HS-27A (cell line): Measurements from ENCODE around the gene EXOSC9.

Experiments
- DNase-seq: peaks from one replicate; pipeline ENCODE4 v3.0.0-alpha.2; 2012; ENCODE audit warnings: low read depth, missing footprints

Gene EXOSC9

DNA sequence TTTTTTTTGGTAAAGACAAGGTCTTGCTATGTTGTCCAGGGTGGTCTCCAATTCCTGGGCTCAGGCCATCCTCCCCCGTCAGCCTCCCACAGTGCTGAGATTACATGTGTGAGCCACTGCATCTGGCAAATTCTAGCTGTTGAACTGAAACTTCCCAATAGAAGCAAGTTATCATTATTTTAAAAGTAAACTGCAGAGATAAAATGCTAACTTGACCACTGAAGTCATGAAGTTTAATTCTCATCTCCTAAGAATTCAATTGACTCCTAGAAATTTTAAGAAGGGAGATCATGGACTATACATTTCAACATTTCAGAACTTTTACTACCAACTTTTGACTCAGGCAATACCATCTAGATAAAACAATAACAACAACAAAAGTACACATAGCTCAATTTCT is 11.7 kb upstream of the EXOSC9 start:
- no peak for DNase-seq

DNA sequence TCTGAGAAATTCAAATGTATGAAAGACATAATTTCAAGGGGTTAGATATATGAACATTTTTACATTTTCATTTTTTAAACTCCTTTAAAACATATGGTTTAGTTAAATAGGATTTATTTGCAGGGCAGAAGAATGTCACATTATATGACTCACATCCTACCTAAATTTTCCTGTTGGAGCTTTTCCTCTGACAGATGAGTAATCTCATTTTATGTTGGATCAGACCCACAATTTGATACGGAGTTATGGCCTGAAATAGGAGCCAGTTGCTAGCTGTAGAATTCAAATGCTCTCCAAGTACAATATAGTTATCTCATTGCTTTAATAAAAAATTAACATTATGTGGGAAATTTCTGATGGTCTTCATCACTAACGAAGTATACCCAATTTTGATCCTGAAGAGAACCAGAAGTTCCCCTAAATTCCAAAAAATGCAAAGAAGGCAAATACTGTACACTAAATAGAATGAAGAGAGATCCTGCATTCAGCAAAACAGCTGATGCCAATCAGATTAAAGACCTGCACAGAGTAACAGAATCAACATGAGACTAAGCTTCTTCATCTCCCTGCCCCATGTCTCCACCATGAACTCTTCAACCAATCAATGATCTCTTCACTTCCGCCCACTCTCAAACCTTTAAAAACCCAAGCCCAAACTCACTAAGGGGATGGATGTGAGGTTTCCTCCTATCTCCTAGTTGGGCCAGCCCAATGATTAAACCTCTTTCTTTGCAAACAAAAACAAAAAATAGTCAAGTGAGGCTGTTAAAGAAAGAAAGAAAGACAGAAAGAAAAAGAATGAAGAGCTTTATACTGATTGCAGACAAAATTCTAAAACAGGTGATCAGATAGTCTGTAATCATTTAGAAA is 10.9 kb upstream of the EXOSC9 start:
- no peak for DNase-seq

DNA sequence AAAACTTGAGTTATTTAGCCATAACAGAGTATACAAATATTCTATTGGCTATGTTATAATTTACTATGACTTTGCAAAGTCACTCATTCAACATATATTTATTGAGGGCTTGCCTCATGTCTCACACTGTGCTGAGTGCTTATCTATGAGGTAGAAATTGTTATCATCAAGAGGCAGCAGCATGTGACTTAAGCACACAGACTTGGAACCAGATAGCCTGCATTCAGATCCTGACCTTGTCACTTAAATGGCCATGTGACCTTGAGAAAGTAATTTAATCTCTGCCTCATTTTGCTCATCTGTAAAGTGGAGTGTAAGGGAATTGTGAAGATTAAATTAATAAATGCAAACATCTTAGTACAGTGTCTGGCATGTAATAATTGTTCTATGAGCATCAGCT is 10.1 kb upstream of the EXOSC9 start:
- DNase-seq, result no peak

DNA sequence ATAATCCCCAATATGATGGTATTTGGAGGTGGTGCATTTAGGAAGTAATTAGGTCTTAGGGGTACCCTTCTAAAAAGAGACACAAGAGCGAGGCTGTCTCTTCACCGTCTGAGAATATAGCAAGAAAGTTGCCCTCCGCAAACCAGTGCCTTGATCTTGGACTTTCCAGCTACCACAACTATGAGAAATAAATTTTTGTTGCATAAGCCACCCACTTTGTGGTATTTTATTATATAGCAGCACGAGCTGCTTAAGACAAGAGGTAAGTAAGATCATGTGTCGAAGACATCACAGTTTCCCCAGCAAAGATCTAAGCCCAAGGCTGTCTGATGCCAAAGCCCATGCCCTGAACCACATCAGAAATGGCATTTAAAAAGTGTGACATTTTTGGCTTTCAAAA is 9.6 kb upstream of the EXOSC9 start:
- DNase-seq, result no peak

DNA sequence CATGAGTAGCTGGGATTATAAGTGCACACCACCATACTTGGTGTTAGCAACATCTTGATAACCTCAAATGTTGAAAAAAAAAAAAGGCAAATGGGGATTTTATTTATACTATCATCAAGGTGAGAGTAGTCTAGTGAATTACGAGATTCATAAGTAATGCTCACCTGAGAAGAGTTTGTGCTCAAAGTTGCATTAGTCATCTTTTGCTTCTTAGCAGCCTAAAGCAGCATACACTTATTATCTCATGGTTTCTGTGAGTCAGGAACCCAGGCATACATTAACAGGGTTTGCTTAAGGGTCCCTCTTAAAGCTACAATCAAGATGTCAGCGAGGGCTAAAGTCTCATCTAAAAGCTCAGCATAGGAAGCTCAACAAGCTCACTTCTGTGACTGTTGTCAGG is 8.2 kb upstream of the EXOSC9 start:
- DNase-seq, result no peak

DNA sequence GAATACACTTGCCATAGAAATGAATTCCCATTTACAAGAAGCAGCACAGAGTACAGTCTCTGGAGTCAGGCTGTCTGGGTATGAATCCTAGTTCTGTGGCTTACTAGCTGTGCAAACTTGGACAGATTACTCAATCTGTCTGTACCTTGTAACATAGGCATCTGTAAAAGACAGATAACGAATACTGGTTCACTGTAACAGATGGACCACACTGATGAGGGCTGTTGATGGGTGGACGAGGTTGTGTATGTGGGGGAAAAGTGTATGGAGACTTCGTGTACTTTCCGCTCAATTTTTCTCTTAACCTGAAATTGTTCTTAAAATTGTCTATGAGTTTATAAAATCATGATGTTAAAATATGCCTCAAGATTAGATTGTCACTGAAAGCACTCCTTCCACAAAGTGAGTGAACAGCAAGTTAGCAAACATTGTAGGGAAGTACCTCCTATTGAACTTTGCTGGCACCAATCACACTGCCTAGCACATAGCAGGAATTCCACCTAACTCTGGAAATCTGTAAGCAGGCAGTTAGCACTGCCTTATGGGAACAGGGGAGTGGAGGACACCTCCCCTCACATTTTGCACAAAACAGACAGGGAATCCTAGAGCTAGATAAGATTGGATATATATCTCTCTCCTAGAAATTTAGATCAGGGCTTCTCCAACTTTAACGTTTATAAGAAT is 6.5 kb upstream of the EXOSC9 start:
- no peak for DNase-seq

DNA sequence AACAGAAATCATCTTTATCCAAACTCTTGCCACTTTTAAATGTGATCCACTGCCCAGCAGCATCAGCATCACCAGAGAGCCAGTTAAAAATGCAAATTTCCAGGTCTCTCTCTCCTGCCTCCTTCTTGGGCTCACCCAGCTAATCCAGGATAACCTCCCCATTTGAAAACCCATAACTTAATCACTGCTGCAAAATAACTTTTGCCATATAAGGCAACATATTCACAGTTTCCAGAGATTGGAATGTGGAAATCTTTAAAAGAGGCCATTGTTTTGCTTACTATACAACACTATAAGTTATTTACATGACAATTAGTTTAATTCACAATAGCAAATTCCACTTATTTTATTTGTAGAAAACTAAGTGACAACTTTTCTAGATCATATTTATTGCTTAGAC is 4.8 kb upstream of the EXOSC9 start:
- DNase-seq, result no peak

DNA sequence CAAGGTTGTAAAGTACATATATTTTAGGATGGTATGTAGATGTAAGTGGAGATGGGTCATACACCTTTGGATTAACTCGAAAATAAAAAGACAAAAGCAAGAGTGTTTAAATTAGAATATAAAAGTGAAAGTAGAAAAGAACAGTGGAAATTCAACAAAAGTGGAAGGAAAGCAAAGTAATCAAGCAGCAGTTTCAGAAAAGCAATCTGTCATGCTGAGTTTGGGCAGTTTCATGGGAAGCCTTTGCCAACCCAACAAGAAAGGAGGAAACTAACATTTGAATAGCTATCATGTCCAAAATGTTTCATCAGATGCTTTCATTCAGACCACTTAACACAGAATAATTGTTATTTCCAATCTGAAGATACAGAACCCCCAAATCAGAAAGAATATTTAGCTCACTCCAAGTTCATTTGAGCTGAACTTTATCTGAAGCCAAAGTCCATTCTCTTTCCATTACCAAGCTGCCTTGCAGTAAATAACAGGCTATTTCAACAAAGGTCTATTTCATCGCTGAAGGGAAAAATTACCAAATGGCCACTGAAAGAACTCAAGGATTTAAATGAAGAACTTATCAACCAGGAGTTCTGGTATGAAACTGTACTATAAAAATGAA is 1.8 kb upstream of the EXOSC9 start:
- no peak for DNase-seq

DNA sequence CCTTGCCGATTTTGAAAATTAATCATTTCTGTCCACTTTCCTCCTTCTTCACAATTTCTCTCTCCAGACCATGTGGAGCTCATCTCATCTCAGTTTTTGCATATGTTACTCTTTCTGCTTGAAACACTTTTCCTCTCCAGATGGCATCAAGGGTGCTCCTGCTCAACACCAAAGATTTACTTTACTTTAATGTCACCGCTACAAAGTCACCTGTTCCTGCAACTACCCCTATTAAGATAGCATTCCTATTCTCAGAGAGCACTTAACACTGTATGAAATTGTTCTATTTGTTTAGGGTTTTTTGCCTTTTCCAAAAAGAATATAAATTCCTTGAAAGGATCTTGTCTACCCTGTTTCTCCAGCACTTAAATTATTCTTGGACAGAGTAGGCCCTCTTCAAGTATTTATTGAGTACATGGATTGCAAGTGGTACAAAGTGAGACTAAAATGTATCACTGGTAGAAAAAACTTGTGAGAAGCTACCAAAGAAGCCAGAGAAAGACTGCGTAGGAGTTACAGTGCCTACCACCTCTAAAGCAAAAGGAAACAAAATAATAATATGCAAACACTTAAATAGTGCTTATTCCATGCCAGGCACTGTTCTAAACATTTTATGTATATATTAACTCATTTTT is 1.1 kb upstream of the EXOSC9 start:
- no peak for DNase-seq

DNA sequence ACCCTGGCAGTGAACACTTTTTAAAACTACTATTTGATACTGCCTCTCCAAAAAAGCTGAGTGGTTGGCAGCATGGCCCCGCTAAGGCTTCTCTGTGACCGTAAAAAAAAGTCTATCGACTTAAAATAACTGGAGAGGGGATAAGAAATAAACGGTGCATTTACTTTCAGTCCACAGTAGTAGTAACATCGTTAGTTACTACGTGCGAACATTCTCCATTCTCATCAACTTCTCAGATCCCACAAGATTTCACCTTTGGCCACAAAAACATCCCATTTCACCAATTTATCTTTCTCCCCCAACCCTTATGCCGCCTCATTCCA is 524 bp upstream of the EXOSC9 start:
- no peak for DNase-seq

DNA sequence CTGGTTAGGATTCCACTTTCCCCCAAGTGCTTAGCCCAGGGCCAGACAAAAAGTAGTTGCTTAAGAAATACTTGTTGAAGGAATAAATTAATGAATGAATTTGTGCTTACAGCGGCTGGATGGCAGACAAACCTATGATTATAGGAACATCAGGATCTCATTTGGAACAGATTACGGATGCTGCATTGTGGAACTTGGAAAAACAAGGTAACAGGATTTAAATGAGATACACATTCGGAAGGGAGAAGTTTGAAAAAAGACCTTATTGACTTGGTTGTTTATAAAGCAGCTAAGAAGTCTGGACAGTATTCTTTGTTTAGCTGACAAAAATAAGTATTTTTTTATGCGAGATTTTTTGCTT is 572 bp downstream of the EXOSC9 start:
- DNase-seq, result no peak

DNA sequence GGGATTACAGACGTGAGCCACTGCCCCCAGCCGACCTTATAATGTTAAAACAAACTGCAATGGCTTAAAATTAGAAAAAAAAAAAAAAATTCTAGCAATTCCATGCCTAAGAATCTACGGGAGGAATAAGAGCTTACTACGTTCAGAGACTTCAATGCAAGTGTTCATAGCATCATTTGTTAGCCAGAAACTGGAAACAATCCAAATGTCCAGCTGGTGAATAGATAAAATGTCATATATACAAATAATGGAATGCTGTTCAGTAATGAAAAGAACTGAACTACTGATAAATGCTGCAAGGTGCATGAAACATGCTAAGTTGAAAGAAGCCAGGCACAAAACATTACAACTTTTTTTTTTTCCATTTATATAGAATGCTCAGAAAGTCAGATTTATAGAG is 5.3 kb downstream of the EXOSC9 start:
- no peak for DNase-seq

DNA sequence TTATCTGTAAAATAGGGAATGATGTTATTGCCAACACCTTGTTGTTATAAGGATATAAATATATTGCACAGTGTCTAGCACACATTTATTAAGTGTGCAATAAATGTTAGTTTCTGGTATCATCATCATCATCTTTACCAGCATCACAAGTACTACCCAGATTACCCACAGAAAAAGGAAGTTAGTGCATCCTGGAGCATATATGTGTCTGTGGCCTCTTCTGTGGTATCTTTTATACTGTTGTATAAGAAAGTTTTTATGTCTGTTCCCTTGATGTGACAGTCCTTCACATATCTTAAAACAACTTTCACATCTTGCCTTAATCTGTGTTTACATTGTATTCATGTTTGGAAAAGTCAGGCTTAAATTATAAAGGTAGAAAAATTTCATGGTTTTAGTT is 10.0 kb downstream of the EXOSC9 start:
- DNase-seq, result no peak

DNA sequence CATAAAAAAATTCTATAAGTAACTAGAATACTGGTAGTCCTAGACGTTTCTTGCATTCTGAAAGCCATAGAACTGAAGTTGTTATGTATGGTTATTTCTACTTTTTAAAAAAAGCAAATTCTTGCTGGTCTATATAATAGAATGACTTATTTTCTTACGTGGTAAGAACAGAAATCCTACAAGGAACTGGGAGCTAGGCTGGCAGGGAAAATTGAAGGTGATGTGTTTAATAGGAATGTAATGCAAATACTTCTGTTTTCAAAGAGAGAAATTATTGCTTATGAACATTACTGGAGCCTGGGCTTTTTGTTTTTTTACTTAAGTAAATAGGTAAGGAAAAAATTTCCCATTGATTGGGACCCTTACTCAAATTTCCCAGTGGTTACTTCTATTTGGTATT is 13.6 kb downstream of the EXOSC9 start:
- DNase-seq, result no peak

DNA sequence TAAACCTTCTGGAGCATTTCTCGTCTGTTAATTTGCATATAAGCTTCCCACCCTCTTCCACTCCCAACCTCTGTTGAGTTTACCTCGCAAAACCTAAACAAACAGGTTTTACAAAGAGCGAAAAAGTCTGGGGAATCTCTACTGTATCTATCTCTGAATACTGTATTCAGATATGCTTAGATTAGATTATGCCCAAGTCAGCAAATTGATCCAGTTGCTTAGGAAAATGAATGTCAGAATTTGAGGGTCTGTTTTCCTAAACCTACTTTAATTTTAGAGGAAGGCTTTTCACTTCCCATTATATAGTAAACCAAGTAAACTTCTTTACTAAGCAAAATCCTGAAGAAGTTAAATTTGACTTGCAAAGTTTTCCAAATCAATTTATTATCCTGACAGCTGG is 15.9 kb downstream of the EXOSC9 start:
- DNase-seq, result no peak

DNA sequence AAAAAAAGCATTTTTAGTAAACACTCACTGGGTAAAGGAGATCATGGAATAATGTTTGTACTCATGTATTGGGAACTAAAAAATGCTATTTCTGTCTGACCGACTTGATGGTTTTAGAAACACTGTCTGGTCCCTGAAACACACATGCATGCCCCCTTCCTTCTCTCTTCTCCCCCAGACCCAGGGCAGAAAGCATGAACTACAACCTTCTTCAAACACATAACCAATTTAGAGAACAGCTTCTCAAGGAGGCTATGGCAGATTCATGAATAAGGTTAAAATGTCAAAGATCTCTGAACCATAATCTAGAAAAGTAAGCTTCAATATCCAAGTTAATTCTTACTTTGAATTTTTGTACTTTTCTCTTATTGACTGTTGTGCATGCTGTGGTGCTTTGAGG is 16.6 kb downstream of the EXOSC9 start:
- no peak for DNase-seq

DNA sequence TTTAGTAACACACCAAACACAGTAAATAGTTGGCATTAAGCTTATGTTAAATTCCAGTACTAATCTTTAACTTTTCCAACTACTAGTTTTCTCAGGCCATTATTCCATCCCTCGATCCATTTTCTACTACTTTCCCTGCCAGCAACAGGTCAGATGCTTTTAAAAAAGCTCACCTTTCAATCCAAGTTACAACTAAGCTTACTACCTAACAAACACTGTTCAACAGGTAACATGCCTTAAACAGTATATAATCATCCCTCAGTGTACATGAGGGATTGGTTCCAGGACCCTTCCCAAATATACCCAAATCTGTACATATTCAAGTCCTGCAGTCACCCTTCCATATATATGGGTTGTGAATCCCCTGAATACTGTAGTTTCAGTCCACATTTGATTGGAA is 17.1 kb downstream of the EXOSC9 start:
- no peak for DNase-seq

DNA sequence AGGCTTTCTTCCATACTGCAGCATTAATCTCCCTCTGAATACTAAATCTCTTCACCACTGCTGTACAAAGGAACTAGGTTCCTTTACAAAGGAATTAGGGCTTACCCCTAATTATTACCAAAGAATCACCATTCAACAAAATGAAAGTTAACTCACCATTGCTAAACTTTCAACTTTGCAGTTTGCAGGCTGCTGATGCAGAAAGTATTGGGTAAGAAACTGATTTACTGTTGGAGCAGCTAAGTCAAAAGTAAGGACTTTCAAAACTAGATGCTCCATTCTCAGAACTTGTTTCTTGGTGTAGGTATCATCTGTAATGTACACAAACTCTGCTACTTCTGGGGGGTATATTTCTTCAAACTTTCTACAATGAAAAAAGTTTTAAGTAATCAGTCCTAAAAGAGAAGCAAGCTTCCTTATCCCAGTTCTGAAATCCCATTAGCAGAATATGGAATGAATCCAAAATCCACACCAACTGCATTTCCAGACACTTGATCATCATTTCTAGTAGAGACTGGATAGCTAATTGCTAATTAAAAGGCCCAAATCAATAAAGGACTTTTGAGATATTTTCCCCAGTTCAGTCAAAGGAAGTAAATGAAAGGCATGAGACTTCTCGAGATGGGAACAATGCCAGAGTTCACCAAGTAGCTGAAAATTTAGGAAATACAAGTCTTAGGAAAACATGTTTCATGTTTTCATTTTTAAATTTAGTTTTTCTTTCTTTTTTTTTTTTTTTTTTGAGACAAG is 18.3 kb downstream of the EXOSC9 start:
- DNase-seq, result no peak

DNA sequence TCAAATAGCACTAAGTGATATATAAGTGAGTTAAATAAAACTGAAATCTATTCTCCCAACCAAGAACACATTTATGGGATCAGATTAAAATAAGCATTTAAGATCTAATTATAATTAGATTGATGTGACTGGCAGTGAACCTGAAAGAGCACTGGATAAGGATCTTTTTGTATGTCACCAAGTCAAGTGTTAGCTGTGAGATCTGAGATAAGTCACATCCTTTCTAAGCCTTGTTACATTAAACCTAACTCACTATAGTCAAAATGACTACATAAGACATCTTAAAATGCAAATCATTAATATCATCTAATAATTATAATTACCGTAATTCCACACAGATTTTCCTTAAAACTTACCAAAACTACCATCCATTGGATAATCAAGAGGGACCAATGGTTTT is 20.9 kb downstream of the EXOSC9 start:
- DNase-seq, result no peak

DNA sequence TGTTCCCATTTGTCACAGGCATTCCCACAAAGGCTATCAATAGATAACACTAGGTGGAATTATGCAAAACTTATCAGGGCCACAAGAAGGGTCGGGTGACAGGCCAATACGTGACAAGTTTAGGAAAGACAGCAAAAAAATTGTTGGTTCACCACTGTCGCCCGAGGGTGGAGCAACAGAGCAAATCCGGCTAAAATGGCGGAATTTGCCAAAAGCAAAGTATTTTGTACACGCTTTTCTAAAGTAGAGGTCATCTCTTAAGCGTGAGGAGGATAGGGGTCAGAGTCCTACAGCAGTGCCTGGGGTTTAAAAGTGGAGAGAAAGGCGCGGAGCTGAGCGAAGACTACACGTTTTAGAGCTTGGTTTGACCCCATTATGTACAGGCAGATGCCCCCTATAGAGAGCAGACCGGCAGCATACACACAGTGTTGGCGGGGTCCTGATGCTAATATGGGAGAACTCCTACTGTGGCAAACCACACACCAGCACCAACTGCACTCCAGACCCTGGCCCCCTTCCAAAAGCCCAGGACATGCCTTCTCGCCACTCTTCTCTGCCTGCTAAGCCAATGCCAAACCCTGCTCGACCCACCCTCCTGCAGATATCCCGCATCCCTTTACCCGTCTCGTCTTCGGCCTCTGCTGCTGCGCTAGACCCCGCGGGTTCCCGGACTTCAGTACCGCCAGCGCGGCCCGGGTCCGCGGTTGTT is 21.8 kb downstream of the EXOSC9 start:
- peak; percentile 14 for DNase-seq

DNA sequence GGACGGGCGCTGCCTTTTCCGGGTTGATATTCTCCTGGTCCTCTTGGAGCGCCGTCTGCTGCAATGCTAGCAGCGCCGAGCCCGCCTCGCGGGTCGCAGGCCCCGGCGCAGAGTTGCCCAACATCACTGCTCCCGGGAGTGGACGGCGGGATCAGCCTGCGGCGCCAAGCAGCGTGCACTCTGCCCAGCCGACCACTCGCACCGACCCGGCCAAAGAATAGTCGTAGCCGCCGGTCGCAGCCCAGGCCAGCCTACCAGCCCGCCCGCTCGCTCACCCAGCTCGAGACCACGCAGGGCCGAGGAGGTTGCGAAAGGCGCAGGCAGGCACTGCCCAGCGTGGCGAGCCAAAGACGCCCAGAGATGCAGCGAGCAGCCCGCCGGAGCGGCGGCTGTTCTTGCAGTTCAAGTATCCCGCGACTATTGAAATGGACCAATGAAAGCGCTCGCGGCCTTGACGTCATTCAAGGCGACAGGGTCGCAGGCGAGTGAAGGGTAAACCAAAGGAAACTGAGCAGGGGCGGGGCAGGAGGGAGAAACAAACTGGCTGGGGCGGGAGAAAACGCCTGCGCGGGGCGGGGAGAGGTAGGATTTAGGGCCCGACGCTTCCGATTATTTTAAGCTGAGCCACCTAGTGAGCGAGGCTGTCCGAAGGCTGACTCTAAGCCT is 22.5 kb downstream of the EXOSC9 start, which contains the start of gene CCNA2:
Gene CCNA2, minus strand, starts transcription at position 379 of the 666 bp plus-strand sequence. Its CDS starts 255 bp downstream, at position 124.
- peak; percentile 88 for DNase-seq
